HepG2 (cell line): ENCODE measurements around the gene CUL7. TPM values are rescaled to one million over a fixed set of nuclear protein-coding genes. Genes with fewer than 3 reads are reported as not detected.

Source experiments
- MEF2D ChIP-seq: sonication (generic); formaldehyde crosslinking; IDR thresholded peaks from 2 replicates; pipeline ENCODE4 v1.5.1; 2020; ENCODE audit warnings: mild to moderate bottlenecking, missing genetic modification reagents
- MXD4 ChIP-seq: IDR thresholded peaks from 2 replicates; pipeline ENCODE4 v1.6.1; 2016; ENCODE audit warnings: mild to moderate bottlenecking, missing biosample characterization, missing genetic modification reagents
- NKX3-1 ChIP-seq: sonication (generic); formaldehyde crosslinking; IDR thresholded peaks from 2 replicates; pipeline ENCODE4 v1.5.0; 2020; ENCODE audit warnings: missing genetic modification reagents
- SNAI1 ChIP-seq: sonication (generic); formaldehyde crosslinking; IDR thresholded peaks from 2 replicates; pipeline ENCODE4 v1.5.0; 2020; ENCODE audit warnings: mild to moderate bottlenecking, missing genetic modification reagents, borderline replicate concordance
- TEAD3 ChIP-seq: optimal IDR thresholded peaks from 2 replicates; pipeline ENCODE3; 2016; ENCODE audit warnings: borderline replicate concordance
- TSC22D2 ChIP-seq: sonication (generic); formaldehyde crosslinking; IDR thresholded peaks from 2 replicates; pipeline ENCODE4 v1.5.1; 2020; ENCODE audit warnings: missing genetic modification reagents, mild to moderate bottlenecking, borderline replicate concordance
- ZNF138 ChIP-seq: sonication (generic); formaldehyde crosslinking; IDR thresholded peaks from 2 replicates; pipeline ENCODE4 v1.5.0; 2020; ENCODE audit warnings: mild to moderate bottlenecking, low read depth, missing genetic modification reagents
- ZNF251 ChIP-seq: sonication (generic); formaldehyde crosslinking; IDR thresholded peaks from 2 replicates; pipeline ENCODE4 v1.9.0; 2021; ENCODE audit warnings: mild to moderate bottlenecking, missing genetic modification reagents
- ZNF263 ChIP-seq: sonication (generic); formaldehyde crosslinking; IDR thresholded peaks from 2 replicates; pipeline ENCODE4 v1.4.0; 2020; ENCODE audit warnings: missing genetic modification reagents
- ZNF547 ChIP-seq: sonication (generic); formaldehyde crosslinking; IDR thresholded peaks from 2 replicates; pipeline ENCODE4 v1.5.1; 2020; ENCODE audit warnings: mild to moderate bottlenecking, missing genetic modification reagents
- polyA plus RNA-seq, 8 experiments: library from polyadenylated mRNA; depleted of rRNA in 3 of 8; stranded (reverse) in 7 of 8; unstranded in 1 of 8; fragments of >200 nt; fragmentation: Illumina TruSeq in 4 of 8; extraction: Trizol in 4 of 8; gene quantifications; 2 replicates each; pipeline versions ENCODE4 v1.2.1 to v1.2.3, GENCODE V29; 2011 to 2016; ENCODE audit warnings: low read depth in 4 of 8, missing spikeins in 1 of 8, mixed read lengths in 1 of 8; ENCODE audit not compliant: insufficient read depth in 1 of 8
- total RNA-seq, 5 experiments: library from RNA; depleted of rRNA; stranded (reverse); fragments of >200 nt; fragmentation: Illumina TruSeq; extraction: Trizol; gene quantifications; 2 replicates each; pipeline ENCODE4 v1.2.3, GENCODE V29; 2016; ENCODE audit warnings: low read depth in 1 of 5
- TF ChIP-seq, protein P1 (sequence below): sonication (generic); formaldehyde crosslinking; IDR thresholded peaks from 2 replicates; pipeline ENCODE4 v1.5.1; 2020; ENCODE audit warnings: missing genetic modification reagents, mild to moderate bottlenecking, borderline replicate concordance
- TF ChIP-seq, protein P2 (sequence below): sonication (generic); formaldehyde crosslinking; IDR thresholded peaks from 2 replicates; pipeline ENCODE4 v1.5.0; 2020; ENCODE audit warnings: mild to moderate bottlenecking, missing genetic modification reagents
- TF ChIP-seq, protein P3 (sequence below): sonication (generic); formaldehyde crosslinking; IDR thresholded peaks from 2 replicates; pipeline ENCODE4 v1.4.0; 2020; ENCODE audit warnings: missing genetic modification reagents
- TF ChIP-seq, protein P4 (sequence below): sonication (generic); formaldehyde crosslinking; IDR thresholded peaks from 2 replicates; pipeline ENCODE4 v1.5.0; 2020; ENCODE audit warnings: mild to moderate bottlenecking, missing genetic modification reagents, borderline replicate concordance
- TF ChIP-seq, protein P5 (sequence below): IDR thresholded peaks from 2 replicates; pipeline ENCODE4 v1.6.1; 2012; ENCODE audit warnings: inconsistent platforms

The CUL7 gene
- total and polyA plus RNA-seq, 2 of the 13 experiments (the other 11 are each of a cell fraction or from before 2014, with no cell fraction given), result 32.0 to 60.7 TPM

DNA sequence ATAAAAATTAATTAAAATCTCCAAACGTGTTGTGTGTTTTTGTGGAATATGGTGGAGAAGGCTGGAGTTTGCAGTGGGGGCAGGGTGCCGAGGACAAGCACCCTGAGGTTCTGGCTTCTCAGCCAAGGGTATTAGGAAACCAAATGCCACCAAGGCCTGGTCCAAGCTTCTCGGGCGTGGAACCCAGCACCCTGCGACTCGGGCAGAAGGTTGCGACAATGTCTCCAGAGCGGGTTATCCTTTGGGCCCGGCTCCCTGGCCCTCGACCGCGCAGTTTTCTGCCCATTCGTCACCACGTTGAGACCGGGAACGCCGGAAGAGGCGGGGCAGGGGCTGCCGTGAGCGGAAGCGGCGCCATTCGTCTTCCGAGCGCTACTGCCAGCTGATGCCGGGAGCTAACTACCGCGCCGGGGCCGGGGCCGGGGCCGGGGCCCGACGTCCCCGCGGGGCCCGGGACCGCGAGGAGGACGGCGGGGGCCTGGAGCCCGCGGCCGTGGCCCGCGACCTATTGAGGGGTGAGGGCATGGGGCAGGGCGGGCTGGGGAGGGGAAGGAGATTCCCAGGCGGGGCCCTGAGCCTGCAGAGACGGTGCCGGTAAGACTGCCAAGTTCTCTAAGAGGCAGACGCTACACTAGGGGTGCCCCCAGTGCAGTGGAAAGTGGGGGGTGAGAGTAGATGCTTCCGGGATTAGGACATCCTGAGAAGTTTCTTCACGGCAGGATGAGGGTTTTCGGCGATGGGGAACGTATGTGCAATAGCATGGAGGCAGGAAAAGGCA, 32.2 kb downstream of the CUL7 start, which contains the start of gene RRP36 (continued):
- TF ChIP-seq, protein P1, sequence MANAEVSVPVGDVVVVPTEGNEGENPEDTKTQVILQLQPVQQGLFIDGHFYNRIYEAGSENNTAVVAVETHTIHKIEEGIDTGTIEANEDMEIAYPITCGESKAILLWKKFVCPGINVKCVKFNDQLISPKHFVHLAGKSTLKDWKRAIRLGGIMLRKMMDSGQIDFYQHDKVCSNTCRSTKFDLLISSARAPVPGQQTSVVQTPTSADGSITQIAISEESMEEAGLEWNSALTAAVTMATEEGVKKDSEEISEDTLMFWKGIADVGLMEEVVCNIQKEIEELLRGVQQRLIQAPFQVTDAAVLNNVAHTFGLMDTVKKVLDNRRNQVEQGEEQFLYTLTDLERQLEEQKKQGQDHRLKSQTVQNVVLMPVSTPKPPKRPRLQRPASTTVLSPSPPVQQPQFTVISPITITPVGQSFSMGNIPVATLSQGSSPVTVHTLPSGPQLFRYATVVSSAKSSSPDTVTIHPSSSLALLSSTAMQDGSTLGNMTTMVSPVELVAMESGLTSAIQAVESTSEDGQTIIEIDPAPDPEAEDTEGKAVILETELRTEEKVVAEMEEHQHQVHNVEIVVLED (CRISPR knock-in tag), result peak; percentile 91
- TF ChIP-seq ZNF263 (peak; percentile 19; the same call in 1 of the 2 replicates), NKX3-1 (CRISPR knock-in tag) (peak; percentile 75; the same call in 1 of the 2 replicates), ZNF251 (CRISPR knock-in tag) (no peak), MXD4 (peak; percentile 62; the same call in 1 of the 2 replicates), ZNF547 (peak; percentile 75; the same call in 1 of the 2 replicates), ZNF138 (CRISPR knock-in tag) (no peak), TSC22D2 (CRISPR knock-in tag) (peak; percentile 68; the same call in 1 of the 2 replicates), SNAI1 (no peak), TEAD3 (CRISPR knock-in tag) (peak; percentile 62), MEF2D (CRISPR knock-in tag) (0 out of 2 replicates have a peak, but pooled peaks have one; percentile 40)
- TF ChIP-seq, protein P2, sequence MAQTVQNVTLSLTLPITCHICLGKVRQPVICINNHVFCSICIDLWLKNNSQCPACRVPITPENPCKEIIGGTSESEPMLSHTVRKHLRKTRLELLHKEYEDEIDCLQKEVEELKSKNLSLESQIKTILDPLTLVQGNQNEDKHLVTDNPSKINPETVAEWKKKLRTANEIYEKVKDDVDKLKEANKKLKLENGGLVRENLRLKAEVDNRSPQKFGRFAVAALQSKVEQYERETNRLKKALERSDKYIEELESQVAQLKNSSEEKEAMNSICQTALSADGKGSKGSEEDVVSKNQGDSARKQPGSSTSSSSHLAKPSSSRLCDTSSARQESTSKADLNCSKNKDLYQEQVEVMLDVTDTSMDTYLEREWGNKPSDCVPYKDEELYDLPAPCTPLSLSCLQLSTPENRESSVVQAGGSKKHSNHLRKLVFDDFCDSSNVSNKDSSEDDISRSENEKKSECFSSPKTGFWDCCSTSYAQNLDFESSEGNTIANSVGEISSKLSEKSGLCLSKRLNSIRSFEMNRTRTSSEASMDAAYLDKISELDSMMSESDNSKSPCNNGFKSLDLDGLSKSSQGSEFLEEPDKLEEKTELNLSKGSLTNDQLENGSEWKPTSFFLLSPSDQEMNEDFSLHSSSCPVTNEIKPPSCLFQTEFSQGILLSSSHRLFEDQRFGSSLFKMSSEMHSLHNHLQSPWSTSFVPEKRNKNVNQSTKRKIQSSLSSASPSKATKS (CRISPR knock-in tag), result no peak
- TF ChIP-seq, protein P3, sequence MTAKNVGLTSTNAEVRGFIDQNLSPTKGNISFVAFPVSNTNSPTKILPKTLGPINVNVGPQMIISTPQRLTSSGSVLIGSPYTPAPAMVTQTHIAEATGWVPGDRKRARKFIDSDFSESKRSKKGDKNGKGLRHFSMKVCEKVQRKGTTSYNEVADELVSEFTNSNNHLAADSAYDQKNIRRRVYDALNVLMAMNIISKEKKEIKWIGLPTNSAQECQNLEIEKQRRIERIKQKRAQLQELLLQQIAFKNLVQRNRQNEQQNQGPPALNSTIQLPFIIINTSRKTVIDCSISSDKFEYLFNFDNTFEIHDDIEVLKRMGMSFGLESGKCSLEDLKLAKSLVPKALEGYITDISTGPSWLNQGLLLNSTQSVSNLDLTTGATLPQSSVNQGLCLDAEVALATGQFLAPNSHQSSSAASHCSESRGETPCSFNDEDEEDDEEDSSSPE, result peak; percentile 77
- TF ChIP-seq, protein P4, sequence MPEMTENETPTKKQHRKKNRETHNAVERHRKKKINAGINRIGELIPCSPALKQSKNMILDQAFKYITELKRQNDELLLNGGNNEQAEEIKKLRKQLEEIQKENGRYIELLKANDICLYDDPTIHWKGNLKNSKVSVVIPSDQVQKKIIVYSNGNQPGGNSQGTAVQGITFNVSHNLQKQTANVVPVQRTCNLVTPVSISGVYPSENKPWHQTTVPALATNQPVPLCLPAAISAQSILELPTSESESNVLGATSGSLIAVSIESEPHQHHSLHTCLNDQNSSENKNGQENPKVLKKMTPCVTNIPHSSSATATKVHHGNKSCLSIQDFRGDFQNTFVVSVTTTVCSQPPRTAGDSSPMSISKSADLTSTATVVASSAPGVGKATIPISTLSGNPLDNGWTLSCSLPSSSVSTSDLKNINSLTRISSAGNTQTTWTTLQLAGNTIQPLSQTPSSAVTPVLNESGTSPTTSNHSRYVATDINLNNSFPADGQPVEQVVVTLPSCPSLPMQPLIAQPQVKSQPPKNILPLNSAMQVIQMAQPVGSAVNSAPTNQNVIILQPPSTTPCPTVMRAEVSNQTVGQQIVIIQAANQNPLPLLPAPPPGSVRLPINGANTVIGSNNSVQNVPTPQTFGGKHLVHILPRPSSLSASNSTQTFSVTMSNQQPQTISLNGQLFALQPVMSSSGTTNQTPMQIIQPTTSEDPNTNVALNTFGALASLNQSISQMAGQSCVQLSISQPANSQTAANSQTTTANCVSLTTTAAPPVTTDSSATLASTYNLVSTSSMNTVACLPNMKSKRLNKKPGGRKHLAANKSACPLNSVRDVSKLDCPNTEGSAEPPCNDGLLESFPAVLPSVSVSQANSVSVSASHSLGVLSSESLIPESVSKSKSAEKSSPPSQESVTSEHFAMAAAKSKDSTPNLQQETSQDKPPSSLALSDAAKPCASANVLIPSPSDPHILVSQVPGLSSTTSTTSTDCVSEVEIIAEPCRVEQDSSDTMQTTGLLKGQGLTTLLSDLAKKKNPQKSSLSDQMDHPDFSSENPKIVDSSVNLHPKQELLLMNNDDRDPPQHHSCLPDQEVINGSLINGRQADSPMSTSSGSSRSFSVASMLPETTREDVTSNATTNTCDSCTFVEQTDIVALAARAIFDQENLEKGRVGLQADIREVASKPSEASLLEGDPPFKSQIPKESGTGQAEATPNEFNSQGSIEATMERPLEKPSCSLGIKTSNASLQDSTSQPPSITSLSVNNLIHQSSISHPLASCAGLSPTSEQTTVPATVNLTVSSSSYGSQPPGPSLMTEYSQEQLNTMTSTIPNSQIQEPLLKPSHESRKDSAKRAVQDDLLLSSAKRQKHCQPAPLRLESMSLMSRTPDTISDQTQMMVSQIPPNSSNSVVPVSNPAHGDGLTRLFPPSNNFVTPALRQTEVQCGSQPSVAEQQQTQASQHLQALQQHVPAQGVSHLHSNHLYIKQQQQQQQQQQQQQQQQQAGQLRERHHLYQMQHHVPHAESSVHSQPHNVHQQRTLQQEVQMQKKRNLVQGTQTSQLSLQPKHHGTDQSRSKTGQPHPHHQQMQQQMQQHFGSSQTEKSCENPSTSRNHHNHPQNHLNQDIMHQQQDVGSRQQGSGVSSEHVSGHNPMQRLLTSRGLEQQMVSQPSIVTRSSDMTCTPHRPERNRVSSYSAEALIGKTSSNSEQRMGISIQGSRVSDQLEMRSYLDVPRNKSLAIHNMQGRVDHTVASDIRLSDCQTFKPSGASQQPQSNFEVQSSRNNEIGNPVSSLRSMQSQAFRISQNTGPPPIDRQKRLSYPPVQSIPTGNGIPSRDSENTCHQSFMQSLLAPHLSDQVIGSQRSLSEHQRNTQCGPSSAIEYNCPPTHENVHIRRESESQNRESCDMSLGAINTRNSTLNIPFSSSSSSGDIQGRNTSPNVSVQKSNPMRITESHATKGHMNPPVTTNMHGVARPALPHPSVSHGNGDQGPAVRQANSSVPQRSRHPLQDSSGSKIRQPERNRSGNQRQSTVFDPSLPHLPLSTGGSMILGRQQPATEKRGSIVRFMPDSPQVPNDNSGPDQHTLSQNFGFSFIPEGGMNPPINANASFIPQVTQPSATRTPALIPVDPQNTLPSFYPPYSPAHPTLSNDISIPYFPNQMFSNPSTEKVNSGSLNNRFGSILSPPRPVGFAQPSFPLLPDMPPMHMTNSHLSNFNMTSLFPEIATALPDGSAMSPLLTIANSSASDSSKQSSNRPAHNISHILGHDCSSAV (CRISPR knock-in tag), result no peak
- TF ChIP-seq, protein P5, sequence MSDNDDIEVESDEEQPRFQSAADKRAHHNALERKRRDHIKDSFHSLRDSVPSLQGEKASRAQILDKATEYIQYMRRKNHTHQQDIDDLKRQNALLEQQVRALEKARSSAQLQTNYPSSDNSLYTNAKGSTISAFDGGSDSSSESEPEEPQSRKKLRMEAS, result peak; percentile 89
